ENCODE measurements around the gene SHMT2. TPM values are rescaled to one million over a fixed set of nuclear protein-coding genes. Genes with fewer than 3 reads are reported as not detected.

Gene SHMT2
- total and polyA plus RNA-seq, 2 experiments from 2014 or later: 125 to 387 TPM

DNA sequence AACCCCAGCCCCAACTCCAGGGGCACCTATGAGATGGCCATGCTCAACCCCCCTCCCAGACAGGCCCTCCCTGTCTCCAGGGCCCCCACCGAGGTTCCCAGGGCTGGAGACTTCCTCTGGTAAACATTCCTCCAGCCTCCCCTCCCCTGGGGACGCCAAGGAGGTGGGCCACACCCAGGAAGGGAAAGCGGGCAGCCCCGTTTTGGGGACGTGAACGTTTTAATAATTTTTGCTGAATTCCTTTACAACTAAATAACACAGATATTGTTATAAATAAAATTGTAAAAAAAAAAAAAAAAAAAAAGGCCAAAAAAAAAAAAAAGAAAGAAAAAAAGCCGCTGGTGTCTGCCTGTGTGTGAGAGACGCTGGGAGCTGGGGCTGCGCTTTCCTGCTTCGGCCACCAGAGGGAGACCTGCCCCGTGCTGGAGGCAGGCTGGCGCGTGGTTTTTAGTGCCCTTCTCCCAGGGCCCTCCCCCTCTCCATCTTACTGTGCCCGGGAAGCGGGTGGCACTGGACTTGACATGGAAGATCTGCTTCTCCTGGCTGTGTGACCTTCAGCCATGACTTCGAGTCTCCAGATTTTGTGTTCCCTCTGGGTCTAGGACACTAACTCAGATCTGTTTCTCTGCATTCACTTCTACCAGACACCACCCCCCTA lies 16.3 kb upstream of the SHMT2 start:
- H3K79me2 ChIP-seq (replicated peaks; ENCODE audit: insufficient read depth): no peaks in the 10 kb centered on the region
- DNase-seq (ENCODE audit: low spot score) (peak; percentile 86), ATAC-seq (peak; percentile 53)
- H2AFZ ChIP-seq: no peak overlapping the region
- H3F3A ChIP-seq (replicated peaks; ENCODE audit: low read depth): 0 out of 2 replicates have a peak, but pooled peaks cover 21% of the 10 kb centered on the region
- no peaks in the 10 kb centered on the region for H3K36me3 ChIP-seq (ENCODE audit: insufficient read depth)
- no peak overlapping the region for H3K27ac Mint-ChIP-seq
- H3K27me3 Mint-ChIP-seq (ENCODE audit: insufficient read depth, low read depth, poor library complexity): peaks cover 45% of the 10 kb centered on the region
- H4K20me1 ChIP-seq (replicated peaks; ENCODE audit: insufficient read depth): peaks cover 10% of the 10 kb centered on the region; the same call in 1 of the 2 replicates
- peaks cover 33% of the 10 kb centered on the region for H3K4me1 Mint-ChIP-seq
- peaks cover 26% of the 10 kb centered on the region for H3K4me1 ChIP-seq (ENCODE audit: insufficient read depth)
- no peaks in the 10 kb centered on the region for H3K9me2 ChIP-seq (ENCODE audit: insufficient read depth)
- H3K4me2 ChIP-seq: peak overlapping the region; percentile 76
- TF ChIP-seq POLR2AphosphoS5 (IDR thresholded peaks at IDR 0.05; ENCODE audit: low read depth) (no peak), CREB1 (CRISPR knock-in tag; IDR thresholded peaks at IDR 0.05; ENCODE audit: low read depth) (no peak), JUNB (IDR thresholded peaks at IDR 0.05; ENCODE audit: unreplicated experiment) (no peak)
- TF ChIP-seq, protein P1, sequence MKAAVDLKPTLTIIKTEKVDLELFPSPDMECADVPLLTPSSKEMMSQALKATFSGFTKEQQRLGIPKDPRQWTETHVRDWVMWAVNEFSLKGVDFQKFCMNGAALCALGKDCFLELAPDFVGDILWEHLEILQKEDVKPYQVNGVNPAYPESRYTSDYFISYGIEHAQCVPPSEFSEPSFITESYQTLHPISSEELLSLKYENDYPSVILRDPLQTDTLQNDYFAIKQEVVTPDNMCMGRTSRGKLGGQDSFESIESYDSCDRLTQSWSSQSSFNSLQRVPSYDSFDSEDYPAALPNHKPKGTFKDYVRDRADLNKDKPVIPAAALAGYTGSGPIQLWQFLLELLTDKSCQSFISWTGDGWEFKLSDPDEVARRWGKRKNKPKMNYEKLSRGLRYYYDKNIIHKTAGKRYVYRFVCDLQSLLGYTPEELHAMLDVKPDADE (IDR thresholded peaks at IDR 0.05): no peak
- TF ChIP-seq, protein P2, sequence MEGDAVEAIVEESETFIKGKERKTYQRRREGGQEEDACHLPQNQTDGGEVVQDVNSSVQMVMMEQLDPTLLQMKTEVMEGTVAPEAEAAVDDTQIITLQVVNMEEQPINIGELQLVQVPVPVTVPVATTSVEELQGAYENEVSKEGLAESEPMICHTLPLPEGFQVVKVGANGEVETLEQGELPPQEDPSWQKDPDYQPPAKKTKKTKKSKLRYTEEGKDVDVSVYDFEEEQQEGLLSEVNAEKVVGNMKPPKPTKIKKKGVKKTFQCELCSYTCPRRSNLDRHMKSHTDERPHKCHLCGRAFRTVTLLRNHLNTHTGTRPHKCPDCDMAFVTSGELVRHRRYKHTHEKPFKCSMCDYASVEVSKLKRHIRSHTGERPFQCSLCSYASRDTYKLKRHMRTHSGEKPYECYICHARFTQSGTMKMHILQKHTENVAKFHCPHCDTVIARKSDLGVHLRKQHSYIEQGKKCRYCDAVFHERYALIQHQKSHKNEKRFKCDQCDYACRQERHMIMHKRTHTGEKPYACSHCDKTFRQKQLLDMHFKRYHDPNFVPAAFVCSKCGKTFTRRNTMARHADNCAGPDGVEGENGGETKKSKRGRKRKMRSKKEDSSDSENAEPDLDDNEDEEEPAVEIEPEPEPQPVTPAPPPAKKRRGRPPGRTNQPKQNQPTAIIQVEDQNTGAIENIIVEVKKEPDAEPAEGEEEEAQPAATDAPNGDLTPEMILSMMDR (conservative IDR thresholded peaks at IDR 0.05; ENCODE audit: low read depth in 2 of 2): peak; percentile 84 to 93
- H3K27me3 ChIP-seq (ENCODE audit: insufficient read depth): peaks cover 47% of the 10 kb centered on the region
- H3K27ac ChIP-seq (ENCODE audit: low read depth): peak overlapping the region; percentile 39; the same call in 1 of the 2 replicates
- peak overlapping the region; percentile 46 for H3K4me3 ChIP-seq
- H3K9me3 Mint-ChIP-seq: no peaks in the 10 kb centered on the region; the same call in 1 of the 3 replicates
- H3K4me3 Mint-ChIP-seq: peak overlapping the region; percentile 61
- peaks cover 36% of the 10 kb centered on the region for H3K36me3 Mint-ChIP-seq (ENCODE audit: low read depth)

- TF ChIP-seq EZH2 (IDR thresholded peaks at IDR 0.05; ENCODE audit: low read depth, unreplicated experiment) (peak; percentile 21), ZNF114 (CRISPR knock-in tag; IDR thresholded peaks at IDR 0.05) (no peak), CREB1 (CRISPR knock-in tag; IDR thresholded peaks at IDR 0.05; ENCODE audit: low read depth) (no peak)
- TF ChIP-seq, protein P1 (IDR thresholded peaks at IDR 0.05): no peak
- H3K4me2 ChIP-seq: peak overlapping the region; percentile 76
- peaks cover 26% of the 10 kb centered on the region for H3K4me1 ChIP-seq (ENCODE audit: insufficient read depth)
- 0 out of 2 replicates have a peak, but pooled peaks cover 21% of the 10 kb centered on the region for H3F3A ChIP-seq (replicated peaks; ENCODE audit: low read depth)
- Mint-ChIP-seq H3K9me3 (no peaks in the 10 kb centered on the region; the same call in 1 of the 3 replicates), H3K27ac (no peak overlapping the region), H3K4me1 (peaks cover 39% of the 10 kb centered on the region), H3K27me3 (ENCODE audit: insufficient read depth, low read depth, poor library complexity) (peaks cover 52% of the 10 kb centered on the region), H3K4me3 (peak overlapping the region; percentile 61; the same call in 2 of the 3 replicates), H3K36me3 (ENCODE audit: low read depth) (peaks cover 31% of the 10 kb centered on the region)
- no peaks in the 10 kb centered on the region for H3K79me2 ChIP-seq (replicated peaks; ENCODE audit: insufficient read depth)
- H2AFZ ChIP-seq: no peak overlapping the region
- no peaks in the 10 kb centered on the region for H3K9me2 ChIP-seq (ENCODE audit: insufficient read depth)
- DNase-seq (ENCODE audit: low spot score): peak; percentile 56
- peaks cover 54% of the 10 kb centered on the region for H3K27me3 ChIP-seq (ENCODE audit: insufficient read depth)
- ATAC-seq: no peak
- no peaks in the 10 kb centered on the region for H3K36me3 ChIP-seq (ENCODE audit: insufficient read depth)
- peaks cover 10% of the 10 kb centered on the region; the same call in 1 of the 2 replicates for H4K20me1 ChIP-seq (replicated peaks; ENCODE audit: insufficient read depth)
- peak overlapping the region; percentile 46 for H3K4me3 ChIP-seq
- H3K27ac ChIP-seq (ENCODE audit: low read depth): no peak overlapping the region
Observed at GRCh38 chr12:57213763-57214397, 15.6 kb upstream of the SHMT2 start.
